Adipose tissue (tissue), 3 donors: ENCODE measurements around the gene ABO. TPM values are rescaled to one million over a fixed set of nuclear protein-coding genes. Genes with fewer than 3 reads are reported as not detected.
"Not testable (repeated sequence)": the region's sequence is repeated elsewhere in the genome, so short reads cannot be mapped to it uniquely, and the experiment has no call there.

Source experiments
- H3K27ac ChIP-seq: one replicate; pipeline ENCODE4 v1.5.1; 2013; ENCODE audit warnings: low read depth, low read length
- WGBS, 3 donors: extraction: QIAGEN DNeasy Blood & Tissue Kit; methylation state at CpG; one replicate each; pipeline ENCODE4 v1.1.7; 2013; 5-methylcytosine and 5-hydroxymethylcytosine counted together
- polyA plus RNA-seq, 3 donors: library from polyadenylated mRNA; stranded (reverse); fragments of 200-250 nt; gene quantifications; one replicate each; pipeline ENCODE4 v1.2.3, GENCODE V29; 2013
- donor health status: healthy with polysubstance abuse.
- donor health status: Bipolar disorder and iron deficiency.
- donor health status: healthy.

The ABO gene
- polyA plus RNA-seq, 3 donors = 1.3 to 1.7 (median 1.5) TPM

DNA sequence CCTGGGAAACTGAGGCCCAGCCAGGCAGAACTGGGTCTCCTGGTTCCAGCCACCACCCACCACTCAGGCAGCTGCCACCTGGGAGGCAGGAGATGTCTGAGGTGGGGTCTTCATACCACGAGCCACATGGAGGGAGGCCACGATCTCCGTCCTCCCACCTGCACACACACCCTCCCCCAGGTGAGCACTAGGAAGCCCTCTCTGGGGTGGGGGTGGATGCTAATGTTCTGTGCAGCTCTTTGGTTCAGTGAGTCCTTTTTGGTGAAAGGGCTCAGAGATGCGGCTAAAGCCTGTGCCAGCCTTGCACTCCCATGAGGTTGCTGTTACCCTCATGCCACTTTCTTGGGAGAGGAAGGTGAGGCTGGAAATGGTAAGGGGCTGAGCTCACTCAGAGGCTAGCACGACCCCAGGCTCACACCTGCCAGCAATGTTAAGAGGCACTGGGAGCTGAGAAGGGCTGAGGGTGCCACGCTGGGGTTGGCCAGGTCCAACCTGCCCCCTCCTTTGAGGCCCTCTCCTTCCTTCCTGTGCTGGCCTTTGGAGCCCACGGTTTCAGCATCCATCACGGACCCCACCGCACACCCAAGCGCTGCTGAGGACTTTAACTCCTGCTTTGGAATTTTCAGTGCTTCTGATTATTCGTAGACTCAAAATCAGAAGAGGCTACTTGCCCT lies 39.3 kb downstream of the ABO start:
- H3K27ac ChIP-seq = no peak overlapping the region
- WGBS, 3 donors = 73 to 78% (median 76%) methylated on average over 10 to 11 of the region's 11 CpGs

GRCh38 chr9:133234577-133235322 lies 40.3 kb downstream of the ABO start:
- no peak overlapping the region for H3K27ac ChIP-seq
- WGBS, 3 donors = 83 to 97% (median 93%) methylated on average over 31 of the region's 31 CpGs

- no peak overlapping the region for H3K27ac ChIP-seq
Measured at GRCh38 chr9:133233681-133234432, 41.1 kb downstream of the ABO start.

GRCh38 chr9:133231934-133232568 lies 43.0 kb downstream of the ABO start:
- WGBS, 3 donors = 78 to 89% (median 83%) methylated on average over 24 of the region's 24 CpGs
- not testable (repeated sequence) for H3K27ac ChIP-seq

More at GRCh38 chr9:133233681-133234432, 41.1 kb downstream of the ABO start:
- WGBS, 3 donors = 70 to 77% (median 76%) methylated on average over 31 to 32 of the region's 32 CpGs

DNA sequence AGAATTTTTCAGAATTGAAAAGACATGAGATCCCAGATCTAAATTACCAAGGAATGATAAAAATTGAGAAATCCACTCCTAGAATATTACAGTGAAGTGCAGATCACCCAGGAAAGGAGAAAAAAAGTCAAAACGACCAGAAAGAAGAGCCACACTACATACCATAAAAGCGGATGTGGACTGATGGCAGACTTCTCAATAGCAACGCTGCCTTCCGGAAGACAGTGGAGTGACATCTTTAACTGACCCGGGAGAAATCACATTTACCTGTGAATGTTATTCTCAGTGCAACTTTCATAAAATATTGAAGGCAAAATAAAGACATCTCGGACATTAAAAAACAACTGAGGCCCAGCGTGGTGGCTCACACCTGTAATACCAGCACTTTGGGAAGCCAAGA lies 44.5 kb downstream of the ABO start:
- H3K27ac ChIP-seq = not testable (repeated sequence)
- 86 to 92% (median 87%) methylated on average over 7 of the region's 7 CpGs for WGBS, 3 donors

- WGBS, 3 donors = 76 to 89% (median 88%) methylated on average over 5 of the region's 5 CpGs
Measured at GRCh38 chr9:133230093-133230492, 44.9 kb downstream of the ABO start.

GRCh38 chr9:133228474-133229193 lies 46.4 kb downstream of the ABO start:
- 70 to 84% (median 83%) methylated on average over 21 to 22 of the region's 22 CpGs for WGBS, 3 donors

More at GRCh38 chr9:133230093-133230492, 44.9 kb downstream of the ABO start:
- H3K27ac ChIP-seq = no peak overlapping the region

GRCh38 chr9:133227996-133228395 lies 47.0 kb downstream of the ABO start:
- WGBS, 3 donors = 74 to 92% (median 90%) methylated on average over 8 of the region's 8 CpGs

More at GRCh38 chr9:133228474-133229193, 46.4 kb downstream of the ABO start:
- H3K27ac ChIP-seq = not testable (repeated sequence)

GRCh38 chr9:133227242-133227860 lies 47.6 kb downstream of the ABO start:
- WGBS, 3 donors = 67 to 90% (median 87%) methylated on average over 11 of the region's 11 CpGs
- no peak overlapping the region for H3K27ac ChIP-seq

More at GRCh38 chr9:133227996-133228395, 47.0 kb downstream of the ABO start:
- not testable (repeated sequence) for H3K27ac ChIP-seq

GRCh38 chr9:133226219-133227171 lies 48.5 kb downstream of the ABO start:
- no peak overlapping the region for H3K27ac ChIP-seq
- 58 to 77% (median 72%) methylated on average over 25 of the region's 25 CpGs for WGBS, 3 donors

DNA sequence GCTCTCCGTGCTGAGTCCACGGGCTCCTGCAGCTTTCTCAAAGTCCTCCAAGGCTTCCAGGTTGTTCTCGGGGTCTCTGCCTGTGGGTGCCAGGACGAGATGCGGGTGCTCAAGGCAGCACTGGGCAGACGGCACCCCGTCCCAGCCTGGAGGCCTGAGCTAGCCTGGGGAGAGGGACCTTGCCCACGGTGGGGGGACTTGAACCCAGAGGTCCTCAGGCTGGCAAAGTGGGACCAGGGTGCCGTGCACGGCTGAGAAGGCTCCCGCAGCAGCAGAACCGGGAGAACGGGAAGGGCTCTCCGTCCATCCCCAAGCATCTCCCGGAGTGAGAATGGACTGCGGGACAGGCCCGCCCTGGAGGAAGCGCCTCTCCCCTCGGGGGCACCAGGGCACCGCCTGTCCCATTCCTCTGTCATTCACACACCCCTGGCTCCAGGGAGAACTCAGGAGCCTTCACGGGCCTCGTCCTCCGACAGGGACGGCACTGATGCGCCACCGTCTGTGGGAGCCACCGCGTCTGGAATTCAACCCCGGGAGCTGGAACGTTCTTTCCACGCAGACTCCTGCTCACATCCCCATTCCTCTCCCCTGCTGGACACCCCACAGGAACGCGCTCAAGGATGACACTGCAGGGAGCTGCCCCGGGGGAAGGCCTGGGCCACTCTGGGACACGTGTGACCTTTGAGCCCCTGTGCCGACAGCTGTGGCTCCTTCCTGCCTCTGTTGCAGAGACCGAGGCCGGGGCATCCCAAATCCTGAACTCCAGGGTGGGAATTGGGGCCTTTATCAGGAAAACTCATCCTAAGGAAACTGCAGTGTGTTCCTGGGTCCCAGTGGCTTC lies 49.6 kb downstream of the ABO start:
- 60 to 79% (median 76%) methylated on average over 37 to 38 of the region's 38 CpGs for WGBS, 3 donors
- no peak overlapping the region for H3K27ac ChIP-seq

DNA sequence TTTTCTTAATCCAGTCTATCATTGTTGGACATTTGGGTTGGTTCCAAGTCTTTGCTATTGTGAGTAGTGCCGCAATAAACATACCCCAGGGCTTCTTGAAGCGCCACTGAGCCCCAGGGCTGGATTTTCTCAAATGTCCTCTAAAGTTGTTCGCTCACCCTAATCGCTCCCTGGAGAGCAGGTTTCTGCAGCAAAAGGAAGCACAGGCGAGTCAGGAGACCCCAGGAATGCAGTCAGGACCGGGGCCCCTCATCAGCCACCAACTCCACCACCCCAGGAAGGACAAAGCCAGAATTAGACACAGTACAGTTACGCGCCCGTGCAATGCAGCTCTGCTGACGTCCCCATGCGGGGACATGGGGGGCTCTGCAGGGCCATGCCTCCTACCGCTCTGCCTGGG lies 50.2 kb downstream of the ABO start:
- 79 to 87% (median 85%) methylated on average over 12 of the region's 12 CpGs for WGBS, 3 donors
- H3K27ac ChIP-seq = no peak overlapping the region

GRCh38 chr9:133223159-133223756 lies 51.7 kb downstream of the ABO start:
- not testable (repeated sequence) for H3K27ac ChIP-seq
- 29 to 31% (median 30%) methylated on average over 12 to 13 of the region's 13 CpGs for WGBS, 3 donors

- not testable (repeated sequence) for H3K27ac ChIP-seq
- WGBS, 3 donors = 69 to 85% (median 80%) methylated on average over 12 of the region's 12 CpGs
Measured at GRCh38 chr9:133221994-133222393, 53.0 kb downstream of the ABO start.

- H3K27ac ChIP-seq = no peak overlapping the region
- 71 to 81% (median 78%) methylated on average over 12 of the region's 12 CpGs for WGBS, 3 donors
Measured at GRCh38 chr9:133221177-133221809, 53.7 kb downstream of the ABO start.
